Inferior parietal cortex (tissue), 1 donor: ENCODE measurements around the gene ACSF3.

Experiments used
- DNase-seq: peaks from one replicate; pipeline ENCODE4 v3.0.0-alpha.2; 2016; ENCODE audit errors: extremely low spot score

ACSF3 gene

GRCh38 chr16:89094880-89095258 lies 1.2 kb downstream of the ACSF3 start:
- DNase-seq: no peak

- no peak for DNase-seq
These were observed 1.9 kb downstream of the ACSF3 start for GRCh38 chr16:89095491-89095951.

- no peak for DNase-seq
These were observed 2.5 kb downstream of the ACSF3 start for GRCh38 chr16:89096042-89096717.

- DNase-seq: no peak
These were observed 3.2 kb downstream of the ACSF3 start for GRCh38 chr16:89096768-89097391.

- DNase-seq: no peak
These were observed 3.7 kb downstream of the ACSF3 start for GRCh38 chr16:89097392-89097772.

GRCh38 chr16:89098767-89099430 lies 5.2 kb downstream of the ACSF3 start:
- DNase-seq: no peak

GRCh38 chr16:89099905-89100304 lies 6.3 kb downstream of the ACSF3 start:
- no peak for DNase-seq

- DNase-seq: no peak
These were observed 7.1 kb downstream of the ACSF3 start for GRCh38 chr16:89100601-89101302.

GRCh38 chr16:89101303-89102040 lies 7.8 kb downstream of the ACSF3 start:
- no peak for DNase-seq

GRCh38 chr16:89102041-89102471 lies 8.4 kb downstream of the ACSF3 start:
- DNase-seq: no peak

GRCh38 chr16:89102481-89103073 lies 8.9 kb downstream of the ACSF3 start:
- no peak for DNase-seq

- DNase-seq: no peak
These were observed 9.5 kb downstream of the ACSF3 start for GRCh38 chr16:89103156-89103555.

GRCh38 chr16:89103781-89104180 lies 10.1 kb downstream of the ACSF3 start:
- no peak for DNase-seq

- DNase-seq: no peak
These were observed 10.7 kb downstream of the ACSF3 start for GRCh38 chr16:89104303-89104702.

- no peak for DNase-seq
These were observed 11.4 kb downstream of the ACSF3 start for GRCh38 chr16:89104930-89105571.

- DNase-seq: no peak
These were observed 12.0 kb downstream of the ACSF3 start for GRCh38 chr16:89105599-89106151.

GRCh38 chr16:89106533-89107202 lies 13.0 kb downstream of the ACSF3 start:
- no peak for DNase-seq

GRCh38 chr16:89107203-89107582 lies 13.5 kb downstream of the ACSF3 start:
- no peak for DNase-seq

GRCh38 chr16:89108416-89108815 lies 14.8 kb downstream of the ACSF3 start:
- DNase-seq: no peak

GRCh38 chr16:89110641-89111040 lies 17.0 kb downstream of the ACSF3 start:
- no peak for DNase-seq
